H1 (cell line): ENCODE measurements around the gene ANO2. TPM values are rescaled to one million over a fixed set of nuclear protein-coding genes. Genes with fewer than 3 reads are reported as not detected.

Source experiments
- CTCF ChIA-PET: fragments of 300-600 bp; sonication (Branson Sonifier 250); formaldehyde crosslinking; loops from one replicate; lab custom pipeline; 2021; ENCODE audit not compliant: partially characterized antibody; lab: Charles Lee
- POLR2A ChIA-PET: fragments of 300-600 bp; sonication (Branson Sonifier 250); formaldehyde crosslinking; loops from one replicate; lab custom pipeline; 2021; ENCODE audit warnings: inconsistent platforms; ENCODE audit not compliant: partially characterized antibody; lab: Charles Lee
- DNase-seq, 2 experiments: peaks; one replicate each; pipeline versions ENCODE4 v3.0.0 to v3.0.0-alpha.2; 2010 to 2022; ENCODE audit warnings: low spot score in 2 of 2, low read depth in 1 of 2, mixed read lengths in 1 of 2
- FAIRE-seq: peaks from 2 replicates; lab custom pipeline; 2011; peaks lifted over from hg19 to GRCh38; lab: Jason Lieb, UNC
- H2AFZ ChIP-seq: 2 replicates; pipeline ENCODE4 v1.8.1; 2012; ENCODE audit warnings: low read length, inconsistent platforms
- H2AK5ac ChIP-seq: 2 replicates; pipeline ENCODE4 v1.6.1; 2013; ENCODE audit warnings: low read depth, low read length
- H2BK120ac ChIP-seq: replicated peaks from 2 replicates; pipeline ENCODE3; 2013; ENCODE audit warnings: low read depth, low read length, inconsistent platforms
- H2BK12ac ChIP-seq: 2 replicates; pipeline ENCODE4 v1.6.1; 2013; ENCODE audit warnings: low read depth, low read length
- H2BK15ac ChIP-seq: 2 replicates; pipeline ENCODE4 v1.6.1; 2013; ENCODE audit warnings: low read length
- H2BK20ac ChIP-seq: 2 replicates; pipeline ENCODE4 v1.6.1; 2013; ENCODE audit warnings: low read length
- H2BK5ac ChIP-seq: 2 replicates; pipeline ENCODE4 v1.6.1; 2013; ENCODE audit warnings: low read depth, low read length
- H3K14ac ChIP-seq: 2 replicates; pipeline ENCODE4 v1.6.1; 2013; ENCODE audit warnings: inconsistent platforms; ENCODE audit not compliant: insufficient read length
- H3K18ac ChIP-seq: 2 replicates; pipeline ENCODE4 v1.6.1; 2013; ENCODE audit warnings: low read length; ENCODE audit errors: extremely low read depth
- H3K23ac ChIP-seq: 2 replicates; pipeline ENCODE4 v1.6.1; 2013; ENCODE audit warnings: inconsistent platforms; ENCODE audit not compliant: insufficient read length
- H3K23me2 ChIP-seq: 2 replicates; pipeline ENCODE4 v1.6.1; 2013; ENCODE audit warnings: low read depth, low read length
- H3K27ac ChIP-seq: 2 replicates; pipeline ENCODE4 v1.6.1; 2011; ENCODE audit warnings: low read depth, low read length, inconsistent platforms
- H3K27me3 ChIP-seq, 4 experiments: replicated peaks in 1 of 4; 1 replicate in 1 of 4; 2 replicates in 3 of 4; pipeline versions ENCODE4 v1.6.1 to v1.8.1; 2011 to 2013; ENCODE audit warnings: low read length in 3 of 4, mild to moderate bottlenecking in 3 of 4, inconsistent platforms in 2 of 4, mixed read lengths in 2 of 4, moderate library complexity in 1 of 4; ENCODE audit not compliant: control insufficient read depth in 3 of 4, insufficient read depth in 3 of 4; ENCODE audit errors: extremely low read depth in 1 of 4
- H3K36me3 ChIP-seq, 4 experiments: 2 replicates each; pipeline versions ENCODE4 v1.6.1 to v1.8.1; 2011 to 2013; ENCODE audit warnings: mild to moderate bottlenecking in 4 of 4, low read length in 3 of 4, moderate library complexity in 2 of 4, control low read depth in 1 of 4, inconsistent platforms in 1 of 4; ENCODE audit not compliant: insufficient read depth in 4 of 4, control insufficient read depth in 2 of 4
- H3K4ac ChIP-seq: replicated peaks from 2 replicates; pipeline ENCODE3; 2013; ENCODE audit warnings: low read length, low read depth, mixed read lengths, inconsistent platforms; ENCODE audit not compliant: insufficient read length
- H3K4me1 ChIP-seq, 4 experiments: replicated peaks in 1 of 4; 1 replicate in 1 of 4; 2 replicates in 3 of 4; pipeline versions ENCODE4 v1.6.1 to v1.8.1; 2011 to 2013; ENCODE audit warnings: low read length in 3 of 4, inconsistent platforms in 2 of 4, mixed read lengths in 1 of 4; ENCODE audit not compliant: insufficient read depth in 4 of 4, control insufficient read depth in 3 of 4
- H3K4me2 ChIP-seq, 2 experiments: 2 replicates each; pipeline versions ENCODE4 v1.6.1 to v1.8.1; 2011 to 2013; ENCODE audit warnings: low read depth in 2 of 2, low read length in 2 of 2, control low read depth in 1 of 2, inconsistent platforms in 1 of 2, mild to moderate bottlenecking in 1 of 2; ENCODE audit not compliant: insufficient read depth in 1 of 2
- H3K4me3 ChIP-seq, 4 experiments: fragments of 200-600, 300-600 bp in 1 of 4; sonication (generic), shearing (Covaris generic), sonication (Bioruptor Twin) in 1 of 4; 2 replicates each; pipeline versions ENCODE4 v1.5.1 to v1.8.1; 2011 to 2016; ENCODE audit warnings: low read length in 4 of 4, low read depth in 3 of 4, control low read depth in 2 of 4, inconsistent platforms in 2 of 4, mild to moderate bottlenecking in 2 of 4, mixed read lengths in 1 of 4, moderate library complexity in 1 of 4; ENCODE audit not compliant: insufficient read depth in 2 of 4; ENCODE audit errors: extremely low read depth in 1 of 4
- H3K56ac ChIP-seq: replicated peaks from 2 replicates; pipeline ENCODE3; 2013; ENCODE audit warnings: low read depth, mild to moderate bottlenecking, mixed read lengths, low read length, inconsistent platforms; ENCODE audit not compliant: insufficient read length
- H3K79me1 ChIP-seq: 2 replicates; pipeline ENCODE4 v1.6.1; 2013; ENCODE audit warnings: low read depth, low read length, control low read depth
- H3K79me2 ChIP-seq, 2 experiments: 2 replicates each; pipeline versions ENCODE4 v1.6.1 to v1.8.1; 2012 to 2013; ENCODE audit warnings: low read length in 2 of 2, mild to moderate bottlenecking in 2 of 2, inconsistent platforms in 1 of 2; ENCODE audit not compliant: insufficient read depth in 2 of 2, control insufficient read depth in 1 of 2
- H3K9ac ChIP-seq, 4 experiments: replicated peaks in 1 of 4; 1 replicate in 1 of 4; 2 replicates in 3 of 4; pipeline versions ENCODE4 v1.6.1 to v1.8.1; 2011 to 2013; ENCODE audit warnings: low read depth in 3 of 4, low read length in 3 of 4, control low read depth in 2 of 4, mild to moderate bottlenecking in 2 of 4, moderate library complexity in 2 of 4, inconsistent platforms in 1 of 4; ENCODE audit errors: extremely low read depth in 1 of 4
- H3K9me3 ChIP-seq, 2 experiments: 2 replicates each; pipeline versions ENCODE4 v1.6.1 to v1.8.1; 2012 to 2013; ENCODE audit warnings: mild to moderate bottlenecking in 2 of 2, moderate library complexity in 2 of 2, control low read depth in 1 of 2, inconsistent platforms in 1 of 2, low read depth in 1 of 2, low read length in 1 of 2, mixed read lengths in 1 of 2; ENCODE audit not compliant: insufficient read depth in 2 of 2
- H4K20me1 ChIP-seq, 2 experiments: replicated peaks in 1 of 2; 2 replicates each; pipeline versions ENCODE3 to v1.8.1; 2011 to 2013; ENCODE audit warnings: inconsistent platforms in 2 of 2, low read length in 2 of 2, mild to moderate bottlenecking in 1 of 2; ENCODE audit not compliant: insufficient read depth in 2 of 2, control insufficient read depth in 1 of 2
- H4K5ac ChIP-seq: 2 replicates; pipeline ENCODE4 v1.6.1; 2013; ENCODE audit warnings: low read length, low read depth, mixed read lengths, inconsistent platforms; ENCODE audit not compliant: insufficient read length
- H4K8ac ChIP-seq: 2 replicates; pipeline ENCODE4 v1.8.0; 2013; ENCODE audit warnings: mild to moderate bottlenecking, moderate library complexity, low read length, inconsistent platforms; ENCODE audit not compliant: insufficient read depth; ENCODE audit errors: extremely low read depth
- H4K91ac ChIP-seq: replicated peaks from 2 replicates; pipeline ENCODE3; 2013; ENCODE audit warnings: low read length, mixed read lengths, inconsistent platforms; ENCODE audit not compliant: insufficient read length
- ASH2L ChIP-seq: fragments of 200-600, 300-600 bp; sonication (generic); IDR thresholded peaks from one replicate; pipeline ENCODE4 v1.7.1; 2017; ENCODE audit warnings: low read length
- CBX5 ChIP-seq: fragments of 300-800, 300-1000 bp; sonication (generic); IDR thresholded peaks from 2 replicates; pipeline ENCODE4 v1.7.1; 2016; ENCODE audit warnings: antibody characterized with exemption, low read length, low read depth
- CHD2 ChIP-seq: IDR thresholded peaks from 2 replicates; pipeline ENCODE4 v1.6.1; 2012; ENCODE audit warnings: low read length, improper control_type of control experiment
- EGR1 ChIP-seq: IDR thresholded peaks from 2 replicates; pipeline ENCODE4 v1.6.1; 2011; ENCODE audit warnings: low read depth, low read length, borderline replicate concordance
- GTF2F1 ChIP-seq: IDR thresholded peaks from 2 replicates; pipeline ENCODE4 v1.6.1; 2012; ENCODE audit warnings: low read depth, low read length, improper control_type of control experiment, borderline replicate concordance
- HDAC6 ChIP-seq: IDR thresholded peaks from one replicate; pipeline ENCODE4 v1.7.1; 2012; ENCODE audit warnings: low read depth, mild to moderate bottlenecking, inconsistent platforms, low read length, moderate library complexity
- KDM1A ChIP-seq: fragments of 200-600, 300-600 bp; sonication (generic); IDR thresholded peaks from 2 replicates; pipeline ENCODE4 v1.7.1; 2016; ENCODE audit warnings: mild to moderate bottlenecking, low read length, borderline replicate concordance
- POLR2A ChIP-seq, 2 experiments: IDR thresholded peaks; 1 replicate in 1 of 2; 2 replicates in 1 of 2; pipeline ENCODE4 v1.6.1; 2011; ENCODE audit warnings: low read depth in 2 of 2, low read length in 2 of 2, mild to moderate bottlenecking in 2 of 2; ENCODE audit errors: control extremely low read depth in 1 of 2
- POLR2AphosphoS5 ChIP-seq: IDR thresholded peaks from 2 replicates; pipeline ENCODE4 v1.6.1; 2011; ENCODE audit warnings: low read depth, low read length
- RNF2 ChIP-seq: fragments of 200-900, 300-1000 bp; sonication (generic); IDR thresholded peaks from 2 replicates; pipeline ENCODE4 v1.7.1; 2016; ENCODE audit warnings: borderline replicate concordance, low read depth, mild to moderate bottlenecking, antibody characterized with exemption, low read length; ENCODE audit not compliant: poor library complexity, severe bottlenecking; ENCODE audit errors: missing control alignments
- RXRA ChIP-seq: IDR thresholded peaks from 2 replicates; pipeline ENCODE4 v1.6.1; 2011; ENCODE audit warnings: low read depth, mild to moderate bottlenecking, low read length, moderate library complexity; ENCODE audit not compliant: insufficient read depth
- SUZ12 ChIP-seq: fragments of 200-600 bp; sonication (generic); IDR thresholded peaks from 2 replicates; pipeline ENCODE4 v1.6.1; 2012; ENCODE audit warnings: mild to moderate bottlenecking, inconsistent platforms, low read length, moderate library complexity, mixed read lengths
- TCF12 ChIP-seq: IDR thresholded peaks from 2 replicates; pipeline ENCODE4 v1.6.1; 2011; ENCODE audit warnings: low read depth, mild to moderate bottlenecking, low read length
- ZNF274 ChIP-seq: IDR thresholded peaks from 2 replicates; pipeline ENCODE4 v1.7.0; 2012; ENCODE audit warnings: low read length, borderline replicate concordance; ENCODE audit errors: extremely low read depth
- WGBS, 2 experiments: shearing (Covaris generic) in 1 of 2; methylation state at CpG; one replicate each; pipeline versions ENCODE4 v1.1.6 to v1.1.7; 2013 to 2015; ENCODE audit warnings: low lambda C conversion rate in 2 of 2, mixed read lengths in 2 of 2, inconsistent platforms in 1 of 2, low coverage in 1 of 2, missing lambda C conversion rate in 1 of 2; ENCODE audit not compliant: insufficient replicate concordance in 2 of 2, insufficient coverage in 1 of 2, insufficient read length in 1 of 2; ENCODE audit errors: extremely low coverage in 1 of 2, missing lambda C conversion rate in 1 of 2; 5-methylcytosine and 5-hydroxymethylcytosine counted together
- polyA plus RNA-seq, 7 experiments: library from polyadenylated mRNA; depleted of rRNA in 3 of 7; stranded (reverse) in 5 of 7; unstranded in 2 of 7; fragments of >200 nt in 5 of 7; fragments of 200-250 nt in 2 of 7; gene quantifications; 1 replicate in 5 of 7; 2 replicates in 1 of 7; 4 replicates in 1 of 7; pipeline versions ENCODE4 v1.2.1 to v1.2.3, GENCODE V29; 2011 to 2013; ENCODE audit warnings: missing spikeins in 2 of 7, mixed read lengths in 2 of 7
- total RNA-seq: library from RNA; stranded (reverse); fragmentation: NEBNext Ultra II Directional; extraction: Animal tissue kit (Norgen Biotek cat#: 25700); gene quantifications from 2 replicates; pipeline ENCODE4 v1.2.1, GENCODE V29; 2021
- TF ChIP-seq, protein P1 (sequence below): IDR thresholded peaks from 2 replicates; pipeline ENCODE4 v1.6.1; 2011; ENCODE audit warnings: low read depth, mild to moderate bottlenecking, low read length; ENCODE audit not compliant: insufficient read depth

ANO2 gene
- total and polyA plus RNA-seq, 2 of the 8 experiments (the other 6 are each of a cell fraction or from before 2014, with no cell fraction given) = 1.9 to 5.5 TPM

DNA sequence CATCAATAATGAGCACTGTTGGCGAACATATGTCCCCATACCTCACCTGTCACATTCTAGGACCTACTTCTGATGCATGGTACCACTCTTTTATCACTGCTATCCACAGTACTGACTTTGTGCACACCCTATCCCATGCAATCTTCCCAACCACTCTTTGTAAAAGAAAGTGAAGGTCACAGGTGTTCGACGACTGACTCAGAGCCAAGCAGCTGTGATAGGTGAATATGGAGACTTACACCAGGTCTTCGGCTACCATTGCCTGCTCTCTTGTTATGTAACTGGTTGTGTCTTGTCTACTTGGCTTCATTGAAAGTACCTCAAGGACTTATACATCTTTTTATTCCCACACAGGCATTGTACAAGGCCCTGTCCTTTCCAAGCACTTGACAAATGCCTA lies 169.0 kb downstream of the ANO2 start:
- no peak for FAIRE-seq
- TF ChIP-seq ZNF274 (no peak), POLR2A (IDR thresholded peaks at IDR 0.05; ENCODE audit: control extremely low read depth in 1 of 2, low read depth in 2 of 2, low read length in 2 of 2) (no peak), CHD2 (no peak), GTF2F1 (no peak), SUZ12 (no peak), CBX5 (no peak), POLR2AphosphoS5 (no peak), KDM1A (no peak), TCF12 (no peak), RXRA (no peak), EGR1 (no peak), HDAC6 (no peak), ASH2L (no peak), RNF2 (no peak)
- TF ChIP-seq, protein P1, sequence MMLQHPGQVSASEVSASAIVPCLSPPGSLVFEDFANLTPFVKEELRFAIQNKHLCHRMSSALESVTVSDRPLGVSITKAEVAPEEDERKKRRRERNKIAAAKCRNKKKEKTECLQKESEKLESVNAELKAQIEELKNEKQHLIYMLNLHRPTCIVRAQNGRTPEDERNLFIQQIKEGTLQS = no peak

More for the DNA sequence above, 169.0 kb downstream of the ANO2 start:
- Histone ChIP-seq H3K23ac (no peak overlapping the region), H3K79me1 (no peaks in the 10 kb centered on the region), H2AFZ (no peak overlapping the region), H2BK15ac (no peak overlapping the region), H3K27ac (no peak overlapping the region), H4K91ac (no peak overlapping the region), H3K36me3 (no peaks in the 10 kb centered on the region), H3K27me3 (no peaks in the 10 kb centered on the region), H3K23me2 (no peaks in the 10 kb centered on the region), H3K18ac (no peak overlapping the region), H2BK20ac (no peak overlapping the region), H3K4me1 (no peaks in the 10 kb centered on the region), H4K5ac (no peak overlapping the region), H3K79me2 (no peaks in the 10 kb centered on the region), H2BK12ac (no peak overlapping the region), H3K9ac (no peak overlapping the region), H3K4me3 (no peak overlapping the region), H4K8ac (no peak overlapping the region), H3K56ac (no peak overlapping the region), H3K4me2 (no peak overlapping the region), H2BK120ac (no peak overlapping the region), H3K9me3 (no peaks in the 10 kb centered on the region), H3K14ac (no peak overlapping the region), H2AK5ac (no peak overlapping the region), H4K20me1 (no peaks in the 10 kb centered on the region), H3K4ac (no peak overlapping the region), H2BK5ac (no peak overlapping the region)
- WGBS, 2 experiments = 83% methylated on average over 4 of the region's 4 CpGs; no CpG with 5 or more reads in 1 of the 2 experiments
- POLR2A ChIA-PET = no interaction called here
- CTCF ChIA-PET = interaction anchor here (0.8 to 1.9 kb wide), 6 partner anchors 12 to 32 kb away, joined by 3 to 6 read pairs (median 4); no protein-coding TSS in a partner anchor
- DNase-seq = no peak
